HEK293 (cell line): ENCODE measurements around the gene RAD54L.

ENCODE experiments used
- ELK4 ChIP-seq: IDR thresholded peaks from 2 replicates; pipeline ENCODE4 v1.6.1; 2011; ENCODE audit warnings: mild to moderate bottlenecking, low read depth, low read length, borderline replicate concordance
- GLIS1 ChIP-seq: fragments of 450-650 bp; formaldehyde crosslinking; IDR thresholded peaks from 2 replicates; pipeline ENCODE4 v1.5.1; 2016; ENCODE audit warnings: missing biosample characterization, missing genetic modification characterization
- PATZ1 ChIP-seq: fragments of 450-650 bp; formaldehyde crosslinking; IDR thresholded peaks from 2 replicates; pipeline ENCODE4 v1.5.1; 2016; ENCODE audit warnings: missing biosample characterization, missing genetic modification characterization
- PRDM10 ChIP-seq: fragments of 450-650 bp; formaldehyde crosslinking; IDR thresholded peaks from 2 replicates; pipeline ENCODE4 v1.5.1; 2016; ENCODE audit warnings: missing biosample characterization, missing genetic modification characterization
- SCRT1 ChIP-seq: fragments of 450-650 bp; formaldehyde crosslinking; IDR thresholded peaks from 2 replicates; pipeline ENCODE4 v1.5.1; 2016; ENCODE audit warnings: missing biosample characterization, missing genetic modification characterization, borderline replicate concordance
- WT1 ChIP-seq: fragments of 450-650 bp; formaldehyde crosslinking; IDR thresholded peaks from 2 replicates; pipeline ENCODE4 v1.5.1; 2016; ENCODE audit warnings: missing biosample characterization, missing genetic modification characterization
- ZBTB10 ChIP-seq: fragments of 450-650 bp; formaldehyde crosslinking; IDR thresholded peaks from 2 replicates; pipeline ENCODE4 v1.5.1; 2016; ENCODE audit warnings: missing biosample characterization, missing genetic modification characterization
- ZBTB49 ChIP-seq: fragments of 450-650 bp; formaldehyde crosslinking; IDR thresholded peaks from 2 replicates; pipeline ENCODE4 v1.5.1; 2016; ENCODE audit warnings: missing biosample characterization, missing genetic modification characterization, low read depth
- ZBTB6 ChIP-seq: fragments of 450-650 bp; formaldehyde crosslinking; IDR thresholded peaks from 2 replicates; pipeline ENCODE4 v1.5.1; 2017; ENCODE audit warnings: missing biosample characterization, missing genetic modification characterization
- ZNF121 ChIP-seq: fragments of 450-650 bp; formaldehyde crosslinking; IDR thresholded peaks from 2 replicates; pipeline ENCODE4 v1.5.1; 2016; ENCODE audit warnings: missing biosample characterization, missing genetic modification characterization
- ZNF140 ChIP-seq: fragments of 450-650 bp; formaldehyde crosslinking; IDR thresholded peaks from 2 replicates; pipeline ENCODE4 v1.5.1; 2016; ENCODE audit warnings: missing biosample characterization, missing genetic modification characterization
- ZNF146 ChIP-seq: fragments of 450-650 bp; formaldehyde crosslinking; IDR thresholded peaks from 2 replicates; pipeline ENCODE4 v1.5.1; 2016; ENCODE audit warnings: missing biosample characterization, missing genetic modification characterization
- ZNF155 ChIP-seq: fragments of 450-650 bp; formaldehyde crosslinking; IDR thresholded peaks from 2 replicates; pipeline ENCODE4 v1.5.1; 2016; ENCODE audit warnings: missing biosample characterization, missing genetic modification characterization
- ZNF239 ChIP-seq: fragments of 450-650 bp; formaldehyde crosslinking; IDR thresholded peaks from 2 replicates; pipeline ENCODE4 v1.5.1; 2016; ENCODE audit warnings: missing biosample characterization, missing genetic modification characterization
- ZNF26 ChIP-seq: fragments of 450-650 bp; formaldehyde crosslinking; IDR thresholded peaks from 2 replicates; pipeline ENCODE4 v1.5.1; 2016; ENCODE audit warnings: missing biosample characterization, missing genetic modification characterization
- ZNF292 ChIP-seq: fragments of 450-650 bp; formaldehyde crosslinking; IDR thresholded peaks from 2 replicates; pipeline ENCODE4 v1.5.1; 2016; ENCODE audit warnings: low read depth, missing biosample characterization, missing genetic modification characterization, borderline replicate concordance
- ZNF302 ChIP-seq: fragments of 450-650 bp; formaldehyde crosslinking; IDR thresholded peaks from 2 replicates; pipeline ENCODE4 v1.5.1; 2016; ENCODE audit warnings: missing biosample characterization, missing genetic modification characterization, low read depth
- ZNF354C ChIP-seq: fragments of 450-650 bp; formaldehyde crosslinking; IDR thresholded peaks from 2 replicates; pipeline ENCODE4 v1.5.1; 2016; ENCODE audit warnings: missing biosample characterization, missing genetic modification characterization, low read depth, borderline replicate concordance
- ZNF501 ChIP-seq: fragments of 450-650 bp; formaldehyde crosslinking; IDR thresholded peaks from 2 replicates; pipeline ENCODE4 v1.5.1; 2016; ENCODE audit warnings: missing biosample characterization, missing genetic modification characterization
- ZNF561 ChIP-seq: fragments of 450-650 bp; IDR thresholded peaks from 2 replicates; pipeline ENCODE4 v1.5.1; 2018; ENCODE audit warnings: missing biosample characterization, missing genetic modification characterization, borderline replicate concordance
- ZNF610 ChIP-seq: fragments of 450-650 bp; formaldehyde crosslinking; IDR thresholded peaks from 2 replicates; pipeline ENCODE4 v1.5.1; 2016; ENCODE audit warnings: missing biosample characterization, missing genetic modification characterization, borderline replicate concordance
- ZNF629 ChIP-seq: fragments of 450-650 bp; formaldehyde crosslinking; IDR thresholded peaks from 2 replicates; pipeline ENCODE4 v1.5.1; 2017; ENCODE audit warnings: missing biosample characterization, missing genetic modification characterization
- ZNF785 ChIP-seq: fragments of 450-650 bp; formaldehyde crosslinking; IDR thresholded peaks from 2 replicates; pipeline ENCODE4 v1.5.1; 2016; ENCODE audit warnings: missing biosample characterization, missing genetic modification characterization

The RAD54L gene

GRCh38 chr1:46246548-46247435, 771 bp upstream of the RAD54L start (continued):
- no peak for TF ChIP-seq ZNF26 (tag by site-specific recombination)
- TF ChIP-seq GLIS1 = peak; percentile 66
- TF ChIP-seq PRDM10 (tag by site-specific recombination) = peak; percentile 96
- TF ChIP-seq ZBTB6 (tag by site-specific recombination) = no peak
- peak; percentile 68; the same call in 1 of the 2 replicates for TF ChIP-seq ZNF501 (tag by site-specific recombination)
- TF ChIP-seq ZBTB49 (tag by site-specific recombination) = no peak
- no peak for TF ChIP-seq ELK4
- TF ChIP-seq ZNF239 = no peak
- peak; percentile 56; the same call in 1 of the 2 replicates for TF ChIP-seq WT1 (tag by site-specific recombination)
- 0 out of 2 replicates have a peak, but pooled peaks have one; percentile 44 for TF ChIP-seq ZBTB10
- TF ChIP-seq ZNF785 (tag by site-specific recombination) = 0 out of 2 replicates have a peak, but pooled peaks have one; percentile 41
- peak; percentile 53; the same call in 1 of the 2 replicates for TF ChIP-seq ZNF140 (tag by site-specific recombination)
- TF ChIP-seq ZNF561 = no peak; the same call in 1 of the 2 replicates
- TF ChIP-seq ZNF354C (tag by site-specific recombination) = no peak
- no peak for TF ChIP-seq ZNF155 (tag by site-specific recombination)
- TF ChIP-seq ZNF292 (tag by site-specific recombination) = no peak
- TF ChIP-seq ZNF121 (tag by site-specific recombination) = no peak
- no peak for TF ChIP-seq ZNF302 (tag by site-specific recombination)
- no peak for TF ChIP-seq ZNF146 (tag by site-specific recombination)
- TF ChIP-seq PATZ1 (tag by site-specific recombination) = peak; percentile 83
- TF ChIP-seq SCRT1 (tag by site-specific recombination) = peak; percentile 62; the same call in 1 of the 2 replicates
- peak; percentile 19; the same call in 1 of the 2 replicates for TF ChIP-seq ZNF610 (tag by site-specific recombination)
- peak; percentile 54 for TF ChIP-seq ZNF629
